ENCODE data around the gene IDI1. TPM values are rescaled to one million over a fixed set of nuclear protein-coding genes. Genes with fewer than 3 reads are reported as not detected.

IDI1 gene
- polyA plus RNA-seq, 4 donors: 37.8 to 79.5 (median 58.1) TPM

DNA sequence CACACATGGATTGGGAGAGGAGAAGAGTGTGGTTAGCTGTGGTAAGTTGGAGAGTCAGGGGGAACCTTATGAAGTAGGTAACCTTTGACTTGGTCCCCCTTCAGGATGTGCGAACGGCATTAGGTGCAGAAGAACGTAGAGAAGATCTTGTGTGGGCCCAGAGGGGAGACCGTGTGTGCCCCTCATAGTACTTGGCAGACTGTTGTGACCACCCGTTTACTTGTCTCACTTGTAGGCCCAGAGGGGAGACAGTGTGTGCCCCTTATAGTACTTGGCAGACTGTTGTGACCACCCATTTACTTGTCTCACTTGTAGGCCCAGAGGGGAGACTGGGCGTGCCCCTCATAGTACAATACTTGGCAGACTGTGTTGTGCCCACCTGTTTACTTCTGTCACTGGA lies 58.1 kb downstream of the IDI1 start:
- Histone ChIP-seq H3K27me3 (ENCODE audit: control insufficient read depth in 3 of 3, insufficient read depth in 3 of 3, low read length in 3 of 3) (no peaks in the 10 kb centered on the region), H3K36me3 (ENCODE audit: control insufficient read depth in 3 of 3, insufficient read depth in 2 of 3, low read depth in 1 of 3, low read length in 3 of 3) (peaks cover 0 to 27% (median 4%) of the 10 kb centered on the region in 3 donors), H3K4me1 (ENCODE audit: control insufficient read depth in 3 of 3, insufficient read depth in 2 of 3, low read depth in 1 of 3, low read length in 2 of 3) (peaks cover 0 to 25% (median 15%) of the 10 kb centered on the region in 3 donors), H3K4me3 (ENCODE audit: low read depth in 1 of 3, low read length in 3 of 3) (no peak overlapping the region), H3K27ac (ENCODE audit: low read depth in 1 of 3, low read length in 2 of 3) (no peak overlapping the region), H3K9me3 (ENCODE audit: control insufficient read depth in 2 of 2, insufficient read depth in 1 of 2, low read depth in 1 of 2, low read length in 1 of 2) (no peaks in the 10 kb centered on the region)
- FAIRE-seq (no peak), DNase-seq (no peak)
- 90 to 98% (median 95%) methylated on average over 6 of the region's 6 CpGs for WGBS, 3 donors

Other genes starting within 250 kb of the IDI1 start
- 10 to 100 TPM; 12.4 to 52.6 (median 21.2) TPM for gene LARP4B, start 117.4 kb downstream of the IDI1 start, polyA plus RNA-seq
- 10 to 100 TPM; 16.8 to 33.8 (median 30.0) TPM for gene GTPBP4, start 60.7 kb downstream of the IDI1 start, polyA plus RNA-seq
- under 1 TPM in 1 of 4 donors, not detected in 3; 0.03 TPM for gene IDI2, start 23.3 kb downstream of the IDI1 start, polyA plus RNA-seq
- gene WDR37, start 7.3 kb upstream of the IDI1 start, polyA plus RNA-seq: 10 to 100 TPM in 1 of 4 donors, 1 to 10 TPM in 3; 6.8 to 14.8 (median 7.7) TPM